GM20000 (cell line): ENCODE results near the gene DCST1.

Experiments
- DNase-seq: peaks from one replicate; pipeline ENCODE4 v3.0.0; 2012; ENCODE audit warnings: low spot score
- CTCF ChIP-seq: IDR thresholded peaks from 2 replicates; pipeline ENCODE4 v1.5.1; 2012; ENCODE audit warnings: mild to moderate bottlenecking, control low read depth; ENCODE audit errors: extremely low read depth, missing control alignments

The DCST1 gene

GRCh38 chr1:154998818-154999570, 34.6 kb upstream of the DCST1 start:
- peak; percentile 65 for TF ChIP-seq CTCF
- DNase-seq, result peak; percentile 78

- peak; percentile 82 for DNase-seq
- no peak for TF ChIP-seq CTCF
Observed at GRCh38 chr1:154999571-155000410, 33.8 kb upstream of the DCST1 start.

- no peak for DNase-seq
- TF ChIP-seq CTCF, result no peak
Observed at GRCh38 chr1:155000411-155000725, 33.3 kb upstream of the DCST1 start.

- peak; percentile 90 for DNase-seq
- TF ChIP-seq CTCF, result no peak
Observed at GRCh38 chr1:155000726-155001424, 32.7 kb upstream of the DCST1 start.

GRCh38 chr1:155001425-155001674, 32.3 kb upstream of the DCST1 start:
- DNase-seq, result no peak
- TF ChIP-seq CTCF, result no peak

GRCh38 chr1:155001675-155002463, 31.8 kb upstream of the DCST1 start:
- peak; percentile 47 for TF ChIP-seq CTCF

More at GRCh38 chr1:155001675-155002463, 31.8 kb upstream of the DCST1 start:
- peak; percentile 99 for DNase-seq
